Muscle of arm (tissue), 12 donors: Measurements from ENCODE around the gene KCTD2. TPM values are rescaled to one million over a fixed set of nuclear protein-coding genes. Genes with fewer than 3 reads are reported as not detected.
A peak's percentile ranks its signal among the peaks of the same experiment; 100 is the strongest.

Source experiments
- DNase-seq: peaks from one replicate; pipeline ENCODE4 v3.0.0-alpha.2; 2013
- polyA plus RNA-seq, 12 donors: library from polyadenylated mRNA; unstranded; fragments of 120-200 nt; gene quantifications; one replicate each; pipeline ENCODE4 v1.2.1, GENCODE V29; 2013; ENCODE audit not compliant: insufficient read length in 12 of 12

KCTD2 gene
- polyA plus RNA-seq, 12 donors: 10.5 to 23.8 (median 22.4) TPM; not detected in 1

GRCh38 chr17:75075597-75076336 lies 28.7 kb downstream of the KCTD2 start:
- DNase-seq: no peak

GRCh38 chr17:75077072-75077495 lies 30.1 kb downstream of the KCTD2 start:
- no peak for DNase-seq

GRCh38 chr17:75077496-75078283 lies 30.7 kb downstream of the KCTD2 start:
- DNase-seq: no peak

GRCh38 chr17:75078284-75079022 lies 31.4 kb downstream of the KCTD2 start:
- no peak for DNase-seq

- no peak for DNase-seq
These were observed 32.0 kb downstream of the KCTD2 start for GRCh38 chr17:75079023-75079373.

GRCh38 chr17:75081611-75082540 lies 34.9 kb downstream of the KCTD2 start:
- no peak for DNase-seq

- no peak for DNase-seq
These were observed 35.7 kb downstream of the KCTD2 start for GRCh38 chr17:75082683-75083082.

- no peak for DNase-seq
These were observed 37.1 kb downstream of the KCTD2 start for GRCh38 chr17:75084039-75084660.

- DNase-seq: no peak
These were observed 39.6 kb downstream of the KCTD2 start for GRCh38 chr17:75086496-75087181.

- DNase-seq: no peak
These were observed 40.1 kb downstream of the KCTD2 start for GRCh38 chr17:75087182-75087557.

GRCh38 chr17:75087558-75088453 lies 40.8 kb downstream of the KCTD2 start, which contains the start of gene SLC16A5:
Gene SLC16A5, plus strand, starts transcription at chr17:75087954. Its CDS starts 5,683 bp downstream, at chr17:75093637.
- DNase-seq: peak; percentile 78

- DNase-seq: no peak
These were observed 41.7 kb downstream of the KCTD2 start for GRCh38 chr17:75088465-75089417.

GRCh38 chr17:75090871-75091854 lies 44.1 kb downstream of the KCTD2 start:
- no peak for DNase-seq

- no peak for DNase-seq
These were observed 44.9 kb downstream of the KCTD2 start for GRCh38 chr17:75091855-75092327.

- DNase-seq: no peak
These were observed 46.6 kb downstream of the KCTD2 start for GRCh38 chr17:75093548-75094158.

GRCh38 chr17:75094871-75095399 lies 47.9 kb downstream of the KCTD2 start:
- DNase-seq: no peak
